OCI-LY3 (cell line): ENCODE measurements around the gene PLB1.

ENCODE experiments used
- EZH2phosphoT487 ChIP-seq: fragments of 200-600 bp; shearing (Covaris generic); IDR thresholded peaks from 2 replicates; pipeline ENCODE4 v1.6.1; 2018; ENCODE audit warnings: antibody characterized with exemption, mixed run types, low read depth
- TF ChIP-seq, protein P1 (sequence below): fragments of 200-600, 300-600 bp; sonication (generic); IDR thresholded peaks from 2 replicates; pipeline ENCODE4 v1.5.1; 2014; ENCODE audit warnings: antibody characterized with exemption, low read length, low read depth

DNA sequence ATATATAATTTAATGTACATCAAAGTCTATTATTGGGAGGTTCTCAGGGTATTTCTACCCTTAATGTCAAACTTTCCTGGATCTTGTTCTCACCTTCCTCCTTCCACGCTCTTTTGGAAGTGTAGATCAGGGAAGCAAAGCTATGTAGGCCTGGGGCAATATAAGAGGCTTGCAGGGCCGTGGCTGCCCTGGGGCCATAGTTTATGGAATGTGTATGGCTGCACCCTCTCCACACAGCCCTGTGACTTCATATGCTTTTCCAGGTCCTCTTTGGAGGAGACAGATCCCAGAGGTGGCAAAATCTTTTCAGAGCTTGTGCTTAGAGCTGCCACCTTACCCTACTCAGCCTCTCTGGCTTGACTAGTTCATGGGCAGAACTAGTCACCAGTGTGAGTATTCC is 82.9 kb downstream of the PLB1 start:
- TF ChIP-seq, protein P1, sequence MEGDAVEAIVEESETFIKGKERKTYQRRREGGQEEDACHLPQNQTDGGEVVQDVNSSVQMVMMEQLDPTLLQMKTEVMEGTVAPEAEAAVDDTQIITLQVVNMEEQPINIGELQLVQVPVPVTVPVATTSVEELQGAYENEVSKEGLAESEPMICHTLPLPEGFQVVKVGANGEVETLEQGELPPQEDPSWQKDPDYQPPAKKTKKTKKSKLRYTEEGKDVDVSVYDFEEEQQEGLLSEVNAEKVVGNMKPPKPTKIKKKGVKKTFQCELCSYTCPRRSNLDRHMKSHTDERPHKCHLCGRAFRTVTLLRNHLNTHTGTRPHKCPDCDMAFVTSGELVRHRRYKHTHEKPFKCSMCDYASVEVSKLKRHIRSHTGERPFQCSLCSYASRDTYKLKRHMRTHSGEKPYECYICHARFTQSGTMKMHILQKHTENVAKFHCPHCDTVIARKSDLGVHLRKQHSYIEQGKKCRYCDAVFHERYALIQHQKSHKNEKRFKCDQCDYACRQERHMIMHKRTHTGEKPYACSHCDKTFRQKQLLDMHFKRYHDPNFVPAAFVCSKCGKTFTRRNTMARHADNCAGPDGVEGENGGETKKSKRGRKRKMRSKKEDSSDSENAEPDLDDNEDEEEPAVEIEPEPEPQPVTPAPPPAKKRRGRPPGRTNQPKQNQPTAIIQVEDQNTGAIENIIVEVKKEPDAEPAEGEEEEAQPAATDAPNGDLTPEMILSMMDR = no peak
- no peak for TF ChIP-seq EZH2phosphoT487
